Inferior parietal cortex (tissue), 1 donor: ENCODE measurements around the gene COL17A1.

Experiments used
- DNase-seq: peaks from one replicate; pipeline ENCODE4 v3.0.0-alpha.2; 2016; ENCODE audit errors: extremely low spot score

COL17A1 gene

GRCh38 chr10:104098358-104098925 lies 12.8 kb upstream of the COL17A1 start:
- no peak for DNase-seq

GRCh38 chr10:104096692-104097091 lies 11.0 kb upstream of the COL17A1 start:
- DNase-seq, result no peak

GRCh38 chr10:104092749-104093148 lies 7.1 kb upstream of the COL17A1 start:
- no peak for DNase-seq

- no peak for DNase-seq
Observed at GRCh38 chr10:104090611-104091010, 4.9 kb upstream of the COL17A1 start.

GRCh38 chr10:104089621-104090020 lies 3.9 kb upstream of the COL17A1 start:
- no peak for DNase-seq

- no peak for DNase-seq
Observed at GRCh38 chr10:104088239-104088638, 2.6 kb upstream of the COL17A1 start.

GRCh38 chr10:104084482-104085142 lies 1.1 kb downstream of the COL17A1 start:
- no peak for DNase-seq

- no peak for DNase-seq
Observed at GRCh38 chr10:104081998-104082397, 3.7 kb downstream of the COL17A1 start.

- DNase-seq, result no peak
Observed at GRCh38 chr10:104080762-104081161, 4.9 kb downstream of the COL17A1 start.

- no peak for DNase-seq
Observed at GRCh38 chr10:104077663-104078151, 8.0 kb downstream of the COL17A1 start.

- DNase-seq, result no peak
Observed at GRCh38 chr10:104077247-104077646, 8.4 kb downstream of the COL17A1 start.

GRCh38 chr10:104076743-104077160 lies 8.9 kb downstream of the COL17A1 start:
- DNase-seq, result peak; percentile 69

GRCh38 chr10:104074505-104074904 lies 11.2 kb downstream of the COL17A1 start:
- no peak for DNase-seq

GRCh38 chr10:104072786-104073185 lies 12.9 kb downstream of the COL17A1 start:
- no peak for DNase-seq

GRCh38 chr10:104069613-104070012 lies 16.1 kb downstream of the COL17A1 start:
- no peak for DNase-seq

GRCh38 chr10:104067525-104067924 lies 18.2 kb downstream of the COL17A1 start:
- no peak for DNase-seq

GRCh38 chr10:104066945-104067344 lies 18.7 kb downstream of the COL17A1 start:
- no peak for DNase-seq

GRCh38 chr10:104065748-104066147 lies 19.9 kb downstream of the COL17A1 start:
- no peak for DNase-seq

- no peak for DNase-seq
Observed at GRCh38 chr10:104061196-104061595, 24.5 kb downstream of the COL17A1 start.

GRCh38 chr10:104059364-104059763 lies 26.3 kb downstream of the COL17A1 start:
- DNase-seq, result no peak

GRCh38 chr10:104057717-104058116 lies 28.0 kb downstream of the COL17A1 start:
- no peak for DNase-seq

GRCh38 chr10:104056619-104057273 lies 28.9 kb downstream of the COL17A1 start:
- no peak for DNase-seq

GRCh38 chr10:104054430-104054829 lies 31.2 kb downstream of the COL17A1 start:
- no peak for DNase-seq
